ENCODE data around the gene DENND5B.

DENND5B gene

GRCh38 chr12:31518680-31519227 is 72.2 kb downstream of the DENND5B start:
- TF ChIP-seq CTCF (IDR thresholded peaks at IDR 0.05): no peak

GRCh38 chr12:31517994-31518393 is 72.9 kb downstream of the DENND5B start:
- TF ChIP-seq CTCF (IDR thresholded peaks at IDR 0.05): no peak

GRCh38 chr12:31516702-31517101 is 74.2 kb downstream of the DENND5B start:
- TF ChIP-seq CTCF (IDR thresholded peaks at IDR 0.05): no peak

- no peak for TF ChIP-seq CTCF (IDR thresholded peaks at IDR 0.05)
Measured at GRCh38 chr12:31514912-31515311, 76.0 kb downstream of the DENND5B start.

GRCh38 chr12:31510034-31510433 is 80.9 kb downstream of the DENND5B start:
- TF ChIP-seq CTCF (IDR thresholded peaks at IDR 0.05): no peak

- no peak for TF ChIP-seq CTCF (IDR thresholded peaks at IDR 0.05)
Measured at GRCh38 chr12:31508436-31509150, 82.3 kb downstream of the DENND5B start.

- no peak for TF ChIP-seq CTCF (IDR thresholded peaks at IDR 0.05)
Measured at GRCh38 chr12:31507966-31508365, 83.0 kb downstream of the DENND5B start.

Measured in LNCAP (cell line).